Adipocyte (in vitro differentiated cells): ENCODE results near the gene RIPOR2.
"Not testable (repeated sequence)": the region's sequence is repeated elsewhere in the genome, so short reads cannot be mapped to it uniquely, and the experiment has no call there.

Experiments
- DNase-seq: peaks from one replicate; pipeline ENCODE4 v3.0.0-alpha.2; 2015; ENCODE audit warnings: low read depth
- H3K27me3 ChIP-seq: replicated peaks from 2 replicates; pipeline ENCODE4 v1.7.0; 2013; ENCODE audit warnings: mild to moderate bottlenecking, low read length, moderate library complexity; ENCODE audit not compliant: control insufficient read depth, insufficient read depth
- H3K36me3 ChIP-seq: 2 replicates; pipeline ENCODE4 v1.7.0; 2013; ENCODE audit warnings: low read length, mild to moderate bottlenecking, moderate library complexity; ENCODE audit not compliant: control insufficient read depth, insufficient read depth, severe bottlenecking
- H3K4me1 ChIP-seq: 2 replicates; pipeline ENCODE4 v1.7.0; 2013; ENCODE audit warnings: mild to moderate bottlenecking, low read length, moderate library complexity; ENCODE audit not compliant: control insufficient read depth, insufficient read depth
- H3K4me3 ChIP-seq: 2 replicates; pipeline ENCODE4 v1.7.0; 2013; ENCODE audit warnings: mild to moderate bottlenecking, low read length, moderate library complexity
- H3K9ac ChIP-seq: 2 replicates; pipeline ENCODE4 v1.7.0; 2013; ENCODE audit warnings: mild to moderate bottlenecking, low read length, moderate library complexity
- H3K9me3 ChIP-seq: 2 replicates; pipeline ENCODE4 v1.7.0; 2013; ENCODE audit warnings: mild to moderate bottlenecking, low read length, moderate library complexity; ENCODE audit not compliant: control insufficient read depth

RIPOR2 gene

GRCh38 chr6:24765968-24766367 lies 169.8 kb downstream of the RIPOR2 start:
- H3K9me3 ChIP-seq, DNase-seq, H3K4me3 ChIP-seq, H3K9ac ChIP-seq, H3K27me3 ChIP-seq, H3K36me3 ChIP-seq, H3K4me1 ChIP-seq: not testable (repeated sequence)

DNA sequence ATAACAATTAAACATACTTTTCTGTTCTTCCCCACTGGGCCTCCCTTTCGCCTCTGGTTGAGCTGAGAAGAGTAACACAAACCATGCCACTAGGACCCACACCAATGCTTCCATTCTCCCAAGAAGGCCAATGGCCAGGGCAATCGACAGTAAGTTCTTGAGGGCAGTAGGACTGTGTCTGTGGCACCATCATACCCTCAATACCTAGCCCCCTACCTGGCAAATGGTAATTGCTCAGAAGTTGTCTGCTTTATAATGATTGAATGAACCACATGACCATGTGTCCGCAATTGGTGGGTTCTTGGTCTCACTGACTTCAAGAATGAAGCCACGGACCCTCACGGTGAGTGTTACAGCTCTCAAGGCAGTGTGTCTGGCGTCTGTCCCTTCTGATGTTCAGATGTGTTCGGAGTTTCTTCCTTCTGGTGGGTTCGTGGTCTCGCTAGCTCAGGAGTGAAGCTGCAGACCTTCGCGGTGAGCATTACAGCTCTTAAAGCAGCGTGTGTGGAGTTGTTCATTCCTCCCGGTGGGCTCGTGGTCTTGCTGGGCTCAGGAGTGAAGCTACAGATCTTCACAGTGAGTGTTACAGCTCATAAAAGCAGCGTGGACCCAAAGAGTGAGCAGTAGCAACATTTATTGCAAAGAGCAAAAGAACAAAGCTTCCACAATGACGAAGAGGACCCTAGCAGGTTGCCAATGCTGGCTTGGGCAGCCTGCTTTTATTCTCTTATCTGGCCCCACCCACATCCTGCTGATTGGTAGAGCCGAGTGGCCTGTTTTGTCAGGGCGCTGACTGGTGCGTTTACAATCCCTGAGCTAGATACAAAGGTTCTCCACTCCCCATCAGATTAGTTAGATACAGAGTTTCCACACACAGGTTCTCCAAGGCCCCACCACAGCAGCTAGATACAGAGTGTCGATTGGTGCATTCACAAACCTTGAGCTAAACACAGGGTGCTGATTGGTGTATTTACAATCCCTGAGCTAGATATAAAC lies 170.6 kb downstream of the RIPOR2 start:
- not testable (repeated sequence) for H3K27me3 ChIP-seq, H3K36me3 ChIP-seq, H3K9me3 ChIP-seq, H3K9ac ChIP-seq, H3K4me1 ChIP-seq, DNase-seq, H3K4me3 ChIP-seq

DNA sequence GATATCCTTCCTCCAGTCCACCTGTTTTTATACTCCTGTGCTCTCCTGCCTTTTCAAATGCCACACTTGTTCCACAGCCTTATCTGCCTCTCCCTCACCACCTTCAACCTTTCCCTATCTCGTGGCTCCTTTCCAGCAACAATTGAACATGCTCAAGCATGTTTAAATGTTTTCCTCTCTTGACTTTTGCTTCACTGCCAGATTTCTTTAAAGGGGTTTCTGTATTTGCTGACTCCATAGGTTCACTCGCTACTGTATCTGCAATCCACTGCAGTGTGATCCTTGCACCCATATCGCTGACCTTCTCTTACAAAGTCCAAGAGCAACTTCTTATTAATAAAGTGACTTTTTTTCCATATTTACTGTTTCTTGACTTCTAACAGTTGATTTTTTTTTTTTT lies 172.2 kb downstream of the RIPOR2 start:
- DNase-seq, result no peak
- no peak overlapping the region for H3K4me3 ChIP-seq
- H3K4me1 ChIP-seq, result no peaks in the 10 kb centered on the region
- H3K9me3 ChIP-seq, result no peaks in the 10 kb centered on the region
- no peak overlapping the region for H3K9ac ChIP-seq
- no peaks in the 10 kb centered on the region for H3K27me3 ChIP-seq
- H3K36me3 ChIP-seq, result no peaks in the 10 kb centered on the region

- no peaks in the 10 kb centered on the region for H3K9me3 ChIP-seq
- DNase-seq, result no peak
- H3K4me3 ChIP-seq, result no peak overlapping the region
- no peaks in the 10 kb centered on the region for H3K27me3 ChIP-seq
- no peak overlapping the region for H3K9ac ChIP-seq
- no peaks in the 10 kb centered on the region for H3K4me1 ChIP-seq
- H3K36me3 ChIP-seq, result no peaks in the 10 kb centered on the region
Observed at GRCh38 chr6:24761851-24762250, 173.9 kb downstream of the RIPOR2 start.

GRCh38 chr6:24761193-24761835 lies 174.4 kb downstream of the RIPOR2 start:
- Histone ChIP-seq H3K4me3 (no peak overlapping the region), H3K4me1 (no peaks in the 10 kb centered on the region), H3K27me3 (no peaks in the 10 kb centered on the region), H3K9me3 (no peaks in the 10 kb centered on the region), H3K9ac (no peak overlapping the region), H3K36me3 (no peaks in the 10 kb centered on the region)
- DNase-seq, result no peak

DNA sequence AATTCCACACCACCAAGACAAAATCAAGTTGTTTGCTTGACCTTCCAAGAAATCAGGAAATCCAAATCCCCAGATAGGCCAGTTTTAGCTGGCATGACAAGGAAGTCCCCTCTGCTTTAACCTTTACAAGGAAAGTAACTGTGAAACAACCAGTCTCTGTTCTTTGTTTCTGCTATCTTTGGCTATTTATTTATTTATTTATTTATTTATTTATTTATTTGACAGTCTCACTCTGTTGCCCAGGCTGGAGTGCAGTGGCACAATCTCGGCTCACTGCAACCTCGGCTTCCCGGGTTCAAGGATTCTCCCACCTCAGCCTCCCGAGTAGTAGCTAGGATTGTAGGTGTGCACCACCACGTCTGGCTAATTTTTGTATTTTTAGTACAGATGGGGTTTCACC lies 175.6 kb downstream of the RIPOR2 start:
- Histone ChIP-seq H3K9ac (no peak overlapping the region), H3K27me3 (no peaks in the 10 kb centered on the region), H3K4me3 (no peak overlapping the region), H3K4me1 (no peaks in the 10 kb centered on the region), H3K9me3 (no peaks in the 10 kb centered on the region), H3K36me3 (no peaks in the 10 kb centered on the region)
- no peak for DNase-seq

DNA sequence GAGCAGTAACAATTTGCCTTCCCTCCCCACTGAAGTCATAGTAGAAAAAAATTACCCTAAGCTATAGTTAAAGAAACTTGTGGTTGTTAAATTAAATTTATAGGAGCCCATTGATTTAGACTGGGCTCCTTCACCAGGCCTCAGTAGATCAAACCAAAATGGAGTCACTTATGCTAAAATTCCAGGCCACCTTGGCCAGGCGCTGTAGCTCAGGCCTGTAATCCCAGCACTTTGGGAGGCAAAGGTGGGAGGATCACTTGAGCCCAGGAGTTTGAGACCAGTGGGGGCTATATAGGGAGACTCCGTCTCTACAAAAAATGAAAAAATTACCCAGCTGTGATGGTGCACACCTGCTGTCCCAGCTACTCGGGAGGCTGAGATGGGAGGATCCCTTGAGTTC lies 176.0 kb downstream of the RIPOR2 start:
- H3K4me1 ChIP-seq, result no peaks in the 10 kb centered on the region
- no peaks in the 10 kb centered on the region for H3K36me3 ChIP-seq
- H3K9ac ChIP-seq, result no peak overlapping the region
- DNase-seq, result no peak
- no peak overlapping the region for H3K4me3 ChIP-seq
- no peaks in the 10 kb centered on the region for H3K27me3 ChIP-seq
- H3K9me3 ChIP-seq, result no peaks in the 10 kb centered on the region

DNA sequence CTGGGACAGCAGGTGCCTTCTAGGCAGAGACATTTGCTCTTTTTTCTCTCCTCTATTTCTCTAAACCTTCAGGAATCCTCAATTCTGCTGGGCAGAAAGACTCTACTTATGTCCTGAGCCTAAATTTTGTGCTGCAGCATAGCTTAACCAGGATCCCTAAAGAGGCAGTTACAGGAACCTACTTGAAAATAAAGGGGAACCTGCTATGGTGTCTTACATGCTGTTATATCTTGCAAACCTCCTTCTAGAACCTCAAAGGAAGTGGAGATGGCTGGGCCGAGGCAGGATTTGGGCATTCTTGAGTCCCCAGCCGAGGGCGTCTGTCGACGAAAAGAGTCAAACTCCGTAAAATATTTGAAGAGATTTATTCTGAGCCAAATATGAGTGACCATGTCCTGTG lies 178.1 kb downstream of the RIPOR2 start:
- Histone ChIP-seq H3K9me3 (no peaks in the 10 kb centered on the region), H3K4me3 (no peak overlapping the region), H3K4me1 (no peaks in the 10 kb centered on the region), H3K9ac (no peak overlapping the region), H3K27me3 (no peaks in the 10 kb centered on the region), H3K36me3 (no peaks in the 10 kb centered on the region)
- no peak for DNase-seq

GRCh38 chr6:24755279-24755678 lies 180.5 kb downstream of the RIPOR2 start:
- H3K9ac ChIP-seq, result no peak overlapping the region
- H3K4me3 ChIP-seq, result no peak overlapping the region
- H3K36me3 ChIP-seq, result no peaks in the 10 kb centered on the region
- H3K9me3 ChIP-seq, result no peaks in the 10 kb centered on the region
- H3K4me1 ChIP-seq, result no peaks in the 10 kb centered on the region
- DNase-seq, result no peak
- no peaks in the 10 kb centered on the region for H3K27me3 ChIP-seq

GRCh38 chr6:24754378-24754777 lies 181.4 kb downstream of the RIPOR2 start:
- H3K9me3 ChIP-seq, H3K4me1 ChIP-seq, H3K9ac ChIP-seq, H3K27me3 ChIP-seq, H3K36me3 ChIP-seq, H3K4me3 ChIP-seq, DNase-seq: not testable (repeated sequence)
